ENCODE data around the gene SASH1. TPM values are rescaled to one million over a fixed set of nuclear protein-coding genes. Genes with fewer than 3 reads are reported as not detected.

SASH1 gene
- total RNA-seq, 2 experiments from 2014 or later = not detected

GRCh38 chr6:148491638-148492251 is 149.1 kb downstream of the SASH1 start:
- H3K9me3 Mint-ChIP-seq (ENCODE audit: insufficient read depth) = no peaks in the 10 kb centered on the region
- peaks cover 5% of the 10 kb centered on the region for H3K27me3 Mint-ChIP-seq (ENCODE audit: low read depth)
- H3K36me3 Mint-ChIP-seq (ENCODE audit: low read depth) = no peaks in the 10 kb centered on the region
- no peak overlapping the region for H3K4me3 Mint-ChIP-seq
- POLR2A ChIA-PET = no interaction called here
- H3K27ac Mint-ChIP-seq = no peak overlapping the region
- ATAC-seq (no peak), DNase-seq (no peak)
- CTCF ChIA-PET = no interaction called here
- no peaks in the 10 kb centered on the region for H3K4me1 Mint-ChIP-seq (ENCODE audit: low read depth)

- Mint-ChIP-seq H3K4me1 (ENCODE audit: low read depth) (no peaks in the 10 kb centered on the region), H3K27me3 (ENCODE audit: low read depth) (peaks cover 5% of the 10 kb centered on the region), H3K36me3 (ENCODE audit: low read depth) (no peaks in the 10 kb centered on the region), H3K9me3 (ENCODE audit: insufficient read depth) (no peaks in the 10 kb centered on the region), H3K4me3 (no peak overlapping the region), H3K27ac (no peak overlapping the region)
- ChIA-PET POLR2A (no interaction called here), CTCF (no interaction called here)
- DNase-seq (no peak), ATAC-seq (no peak)
Observed at GRCh38 chr6:148492654-148493290, 150.1 kb downstream of the SASH1 start.

DNA sequence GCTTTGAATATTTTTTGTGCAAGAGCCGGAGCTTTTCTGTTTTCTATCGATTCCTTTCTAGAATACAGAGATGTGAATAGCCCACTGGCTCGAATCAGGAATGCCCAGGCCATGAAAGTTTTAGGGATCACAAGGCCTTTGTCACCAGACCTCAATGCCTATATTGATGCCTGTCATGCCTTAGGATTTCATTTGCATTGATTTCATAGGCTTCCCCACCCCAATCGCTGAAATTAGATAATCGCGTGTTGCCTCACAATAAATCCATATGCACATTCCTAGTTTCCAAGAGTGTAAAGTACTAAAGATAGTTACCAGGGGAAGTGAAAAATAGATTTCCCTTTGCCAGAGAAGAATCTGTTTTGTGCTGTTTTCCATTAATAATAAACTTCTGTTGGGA is 150.8 kb downstream of the SASH1 start:
- DNase-seq = no peak
- POLR2A ChIA-PET = no interaction called here
- no peaks in the 10 kb centered on the region for H3K4me1 Mint-ChIP-seq (ENCODE audit: low read depth)
- CTCF ChIA-PET = no interaction called here
- H3K9me3 Mint-ChIP-seq (ENCODE audit: insufficient read depth) = no peaks in the 10 kb centered on the region
- H3K36me3 Mint-ChIP-seq (ENCODE audit: low read depth) = no peaks in the 10 kb centered on the region
- no peak overlapping the region for H3K27ac Mint-ChIP-seq
- no peak for ATAC-seq
- H3K27me3 Mint-ChIP-seq (ENCODE audit: low read depth) = peaks cover 5% of the 10 kb centered on the region
- no peak overlapping the region for H3K4me3 Mint-ChIP-seq

DNA sequence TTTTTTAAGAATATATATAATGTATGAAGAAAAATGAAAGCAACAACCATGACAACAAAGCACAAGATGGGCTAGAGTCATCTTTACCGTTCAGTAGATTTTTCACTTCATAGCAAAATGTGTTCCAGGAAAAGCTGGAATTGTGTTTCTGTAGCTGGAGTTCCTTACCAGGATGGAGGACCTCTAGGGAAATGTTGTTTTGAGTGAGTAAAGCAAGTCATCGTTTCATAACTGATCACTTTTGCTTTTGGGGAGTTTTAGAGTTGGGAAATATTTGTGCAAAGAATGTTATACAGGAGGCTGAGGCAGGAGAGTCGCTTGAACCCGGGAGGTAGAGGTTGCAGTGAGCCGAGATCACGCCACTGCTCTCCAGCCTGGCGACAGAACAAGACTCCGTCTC is 151.6 kb downstream of the SASH1 start:
- H3K27me3 Mint-ChIP-seq (ENCODE audit: low read depth) = peaks cover 5% of the 10 kb centered on the region
- no peaks in the 10 kb centered on the region for H3K9me3 Mint-ChIP-seq (ENCODE audit: insufficient read depth)
- H3K36me3 Mint-ChIP-seq (ENCODE audit: low read depth) = no peaks in the 10 kb centered on the region
- ATAC-seq = no peak
- CTCF ChIA-PET = no interaction called here
- POLR2A ChIA-PET = no interaction called here
- H3K4me1 Mint-ChIP-seq (ENCODE audit: low read depth) = no peaks in the 10 kb centered on the region
- H3K27ac Mint-ChIP-seq = no peak overlapping the region
- H3K4me3 Mint-ChIP-seq = no peak overlapping the region
- DNase-seq = no peak

- DNase-seq (no peak), ATAC-seq (no peak)
- ChIA-PET CTCF (no interaction called here), POLR2A (no interaction called here)
- Mint-ChIP-seq H3K4me3 (no peak overlapping the region), H3K27ac (no peak overlapping the region), H3K4me1 (ENCODE audit: low read depth) (no peaks in the 10 kb centered on the region), H3K9me3 (ENCODE audit: insufficient read depth) (no peaks in the 10 kb centered on the region), H3K27me3 (ENCODE audit: low read depth) (peaks cover 8% of the 10 kb centered on the region), H3K36me3 (ENCODE audit: low read depth) (no peaks in the 10 kb centered on the region)
Observed at GRCh38 chr6:148495029-148495428, 152.4 kb downstream of the SASH1 start.

- CTCF ChIA-PET = no interaction called here
- ATAC-seq (no peak), DNase-seq (no peak)
- Mint-ChIP-seq H3K36me3 (ENCODE audit: low read depth) (no peaks in the 10 kb centered on the region), H3K4me1 (ENCODE audit: low read depth) (no peaks in the 10 kb centered on the region), H3K27me3 (ENCODE audit: low read depth) (peaks cover 15% of the 10 kb centered on the region), H3K4me3 (no peak overlapping the region), H3K9me3 (ENCODE audit: insufficient read depth) (no peaks in the 10 kb centered on the region), H3K27ac (no peak overlapping the region)
- POLR2A ChIA-PET = no interaction called here
Observed at GRCh38 chr6:148497257-148497656, 154.6 kb downstream of the SASH1 start.

GRCh38 chr6:148497717-148498116 is 155.1 kb downstream of the SASH1 start:
- no peak overlapping the region for H3K4me3 Mint-ChIP-seq
- no peaks in the 10 kb centered on the region for H3K9me3 Mint-ChIP-seq (ENCODE audit: insufficient read depth)
- ChIA-PET POLR2A (no interaction called here), CTCF (no interaction called here)
- ATAC-seq (no peak), DNase-seq (no peak)
- H3K27ac Mint-ChIP-seq = no peak overlapping the region
- no peaks in the 10 kb centered on the region for H3K4me1 Mint-ChIP-seq (ENCODE audit: low read depth)
- H3K36me3 Mint-ChIP-seq (ENCODE audit: low read depth) = no peaks in the 10 kb centered on the region
- H3K27me3 Mint-ChIP-seq (ENCODE audit: low read depth) = peaks cover 17% of the 10 kb centered on the region

GRCh38 chr6:148500402-148500801 is 157.8 kb downstream of the SASH1 start:
- ATAC-seq (no peak), DNase-seq (no peak)
- H3K27ac Mint-ChIP-seq = no peak overlapping the region
- POLR2A ChIA-PET = no interaction called here
- H3K4me3 Mint-ChIP-seq = no peak overlapping the region
- H3K4me1 Mint-ChIP-seq (ENCODE audit: low read depth) = no peaks in the 10 kb centered on the region
- no peaks in the 10 kb centered on the region for H3K36me3 Mint-ChIP-seq (ENCODE audit: low read depth)
- CTCF ChIA-PET = no interaction called here
- H3K27me3 Mint-ChIP-seq (ENCODE audit: low read depth) = peaks cover 13% of the 10 kb centered on the region
- H3K9me3 Mint-ChIP-seq (ENCODE audit: insufficient read depth) = no peaks in the 10 kb centered on the region

DNA sequence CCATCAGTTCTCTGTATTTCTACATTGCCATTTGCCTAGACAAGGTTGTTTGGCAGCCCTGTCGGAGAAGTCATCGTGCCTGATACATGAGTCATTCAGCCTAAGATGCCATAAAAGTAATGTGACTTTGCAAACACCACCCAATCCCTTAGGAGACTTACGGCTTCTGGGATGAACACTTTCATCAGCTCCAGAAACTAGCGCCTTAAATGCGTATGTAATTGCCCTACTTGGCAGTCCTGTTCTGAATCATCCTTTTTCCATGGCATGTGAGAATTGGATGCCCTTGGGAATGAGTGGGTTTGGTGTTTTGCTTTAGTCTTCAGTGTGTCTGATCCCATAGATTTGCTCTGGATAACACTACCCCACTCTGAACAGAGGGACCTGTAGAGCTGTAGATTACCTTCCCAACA is 158.5 kb downstream of the SASH1 start:
- POLR2A ChIA-PET = no interaction called here
- ATAC-seq = no peak
- no peak for DNase-seq
- CTCF ChIA-PET = no interaction called here
- Mint-ChIP-seq H3K27me3 (ENCODE audit: low read depth) (peaks cover 13% of the 10 kb centered on the region), H3K36me3 (ENCODE audit: low read depth) (no peaks in the 10 kb centered on the region), H3K4me3 (no peak overlapping the region), H3K4me1 (ENCODE audit: low read depth) (no peaks in the 10 kb centered on the region), H3K9me3 (ENCODE audit: insufficient read depth) (no peaks in the 10 kb centered on the region), H3K27ac (no peak overlapping the region)

GRCh38 chr6:148502083-148502772 is 159.6 kb downstream of the SASH1 start:
- POLR2A ChIA-PET = interaction anchor here (0.7 kb wide), 1 partner anchor 711 kb away, joined by 3 read pairs; no protein-coding TSS in a partner anchor
- ATAC-seq (no peak), DNase-seq (no peak)
- H3K4me3 Mint-ChIP-seq = no peak overlapping the region
- no peaks in the 10 kb centered on the region for H3K36me3 Mint-ChIP-seq (ENCODE audit: low read depth)
- H3K4me1 Mint-ChIP-seq (ENCODE audit: low read depth) = no peaks in the 10 kb centered on the region
- H3K27ac Mint-ChIP-seq = no peak overlapping the region
- CTCF ChIA-PET = no interaction called here
- peaks cover 17% of the 10 kb centered on the region for H3K27me3 Mint-ChIP-seq (ENCODE audit: low read depth)
- H3K9me3 Mint-ChIP-seq (ENCODE audit: insufficient read depth) = no peaks in the 10 kb centered on the region

DNA sequence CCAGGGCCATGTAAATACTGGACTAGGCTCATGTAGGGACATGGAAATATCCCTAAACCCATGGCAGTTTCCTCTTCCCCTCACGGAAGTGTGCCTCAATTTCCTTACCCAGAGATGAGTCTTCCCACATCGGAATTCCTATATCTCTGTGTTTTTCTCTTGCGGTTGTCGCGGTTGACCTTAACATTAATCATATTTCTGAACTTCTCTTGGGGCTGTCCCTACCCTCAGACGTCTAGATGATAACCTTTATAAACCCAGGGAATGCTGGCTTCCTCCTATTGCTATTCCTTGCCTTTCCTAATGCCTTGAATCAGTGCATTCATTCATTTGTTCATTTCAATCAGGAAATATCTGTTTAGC is 160.1 kb downstream of the SASH1 start:
- Mint-ChIP-seq H3K36me3 (ENCODE audit: low read depth) (no peaks in the 10 kb centered on the region), H3K27me3 (ENCODE audit: low read depth) (peaks cover 20% of the 10 kb centered on the region), H3K4me3 (no peak overlapping the region), H3K9me3 (ENCODE audit: insufficient read depth) (no peaks in the 10 kb centered on the region), H3K27ac (no peak overlapping the region), H3K4me1 (ENCODE audit: low read depth) (no peaks in the 10 kb centered on the region)
- POLR2A ChIA-PET = interaction anchor here (0.7 kb wide), 1 partner anchor 712 kb away, joined by 3 read pairs; no protein-coding TSS in a partner anchor
- ATAC-seq (no peak), DNase-seq (no peak)
- CTCF ChIA-PET = no interaction called here

GRCh38 chr6:148503703-148504102 is 161.1 kb downstream of the SASH1 start:
- no peak overlapping the region for H3K27ac Mint-ChIP-seq
- H3K36me3 Mint-ChIP-seq (ENCODE audit: low read depth) = no peaks in the 10 kb centered on the region
- ATAC-seq (no peak), DNase-seq (no peak)
- H3K4me1 Mint-ChIP-seq (ENCODE audit: low read depth) = no peaks in the 10 kb centered on the region
- ChIA-PET POLR2A (no interaction called here), CTCF (no interaction called here)
- no peaks in the 10 kb centered on the region for H3K9me3 Mint-ChIP-seq (ENCODE audit: insufficient read depth)
- H3K27me3 Mint-ChIP-seq (ENCODE audit: low read depth) = peaks cover 25% of the 10 kb centered on the region
- H3K4me3 Mint-ChIP-seq = no peak overlapping the region
